ENCODE data around the gene LAS1L.

- no peak for TF ChIP-seq CTCF (IDR thresholded peaks at IDR 0.05; ENCODE audit: poor library complexity)
- no peak for TF ChIP-seq EZH2phosphoT487 (IDR thresholded peaks at IDR 0.05; ENCODE audit: low read depth, severe bottlenecking, unreplicated experiment)
- TF ChIP-seq EZH2 (IDR thresholded peaks at IDR 0.05; ENCODE audit: borderline replicate concordance), result no peak
Observed at GRCh38 chrX:65578346-65578745, 43.8 kb upstream of the LAS1L start.
